Stimulated activated CD4-positive, alpha-beta T cell treated with anti-CD3 and anti-CD28 coated beads, Interleukin-1b, Interleukin-23, amount 100 ng/mL, for 1 hour (primary cell): Measurements from ENCODE around the gene DENND2D.
A peak's percentile ranks its signal among the peaks of the same experiment; 100 is the strongest.

ENCODE experiments used
- DNase-seq, 2 donors: peaks; one replicate each; pipeline ENCODE4 v3.0.0-alpha.2; 2020; ENCODE audit warnings: low read depth in 2 of 2

Gene DENND2D

DNA sequence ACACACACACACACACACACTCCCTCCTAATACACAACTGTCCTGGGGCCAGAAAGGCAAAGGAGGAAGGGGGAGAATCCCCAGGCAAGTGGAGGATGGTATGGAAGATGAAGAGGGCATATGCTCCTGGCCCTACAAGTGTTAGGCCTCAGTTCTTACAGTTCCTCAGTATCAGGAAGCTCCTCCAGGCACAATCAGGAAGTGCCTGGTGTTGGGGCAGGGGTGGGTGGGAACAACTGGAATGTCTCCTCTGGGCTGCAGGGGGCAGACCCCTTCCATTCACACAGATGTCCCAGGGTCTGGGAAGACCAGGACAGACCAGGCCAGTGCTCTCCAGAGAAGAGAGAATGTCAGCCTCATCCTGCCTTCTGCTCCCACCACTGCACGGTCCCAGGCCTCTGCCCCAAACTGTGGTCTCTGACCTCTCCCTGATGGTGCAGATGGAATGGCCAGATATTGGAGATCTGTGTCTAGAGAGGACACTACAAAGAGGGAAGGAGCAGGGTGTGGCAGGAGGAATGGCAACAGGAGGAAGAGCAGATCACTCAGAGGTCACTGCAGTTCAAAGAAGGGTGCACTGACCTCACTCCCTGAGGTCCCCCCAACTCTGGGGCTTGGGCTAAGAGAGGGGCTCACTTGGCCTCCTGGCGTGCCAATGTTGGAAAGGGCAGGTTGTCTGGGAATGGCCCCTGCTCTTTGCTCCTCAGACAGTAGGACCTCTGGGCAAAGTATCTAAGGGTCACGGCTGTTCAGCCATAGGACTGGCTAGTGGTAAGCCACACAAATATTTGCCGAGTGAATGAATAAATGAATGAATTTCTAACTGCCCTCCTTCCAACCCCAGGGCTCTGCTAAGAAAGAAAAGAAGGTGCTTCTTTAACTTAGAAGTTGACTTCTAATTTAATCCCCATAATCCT is 2.5 kb upstream of the DENND2D start:
- DNase-seq, result no peak

DNA sequence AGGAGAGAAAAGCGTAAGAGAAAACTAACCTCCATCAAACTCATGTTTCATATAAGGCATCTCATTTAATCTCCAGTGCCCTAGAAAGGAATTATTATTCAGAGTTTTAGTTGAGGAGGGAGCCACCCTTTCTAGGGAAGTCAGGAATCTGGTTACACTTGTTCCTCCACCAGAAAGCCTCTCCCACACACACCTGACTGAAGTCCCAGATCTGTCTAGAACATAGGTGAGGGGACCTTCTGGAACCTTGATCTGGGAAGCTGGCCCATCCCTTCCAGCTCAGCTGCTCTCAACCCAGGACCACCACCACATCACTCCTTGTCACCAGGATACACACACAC is 1.9 kb upstream of the DENND2D start:
- DNase-seq, result no peak

GRCh38 chr1:111201275-111202090 is 1.0 kb upstream of the DENND2D start:
- DNase-seq, result no peak

GRCh38 chr1:111200802-111201161 is 336 bp upstream of the DENND2D start:
- DNase-seq, result no peak

DNA sequence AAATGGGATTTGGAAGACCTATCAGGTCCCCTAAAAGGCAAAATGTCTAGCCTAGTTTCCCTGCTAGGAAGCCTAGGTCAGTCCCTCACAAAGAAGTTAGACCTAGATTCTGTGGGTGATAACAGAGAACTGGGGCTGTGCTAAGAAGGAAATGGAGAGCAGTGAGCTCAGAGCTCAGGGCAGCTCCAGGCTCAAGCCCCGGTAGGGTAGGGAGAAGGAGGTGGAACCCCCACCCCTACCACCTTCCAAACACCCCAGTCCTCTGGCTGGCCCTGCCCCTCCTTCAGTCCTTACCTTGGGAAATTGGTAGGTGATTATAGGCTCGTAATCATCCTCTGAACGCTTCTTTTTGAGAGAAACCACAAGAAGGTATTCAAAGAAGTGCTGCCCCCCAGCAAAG is 1.1 kb downstream of the DENND2D start:
- no peak for DNase-seq

DNA sequence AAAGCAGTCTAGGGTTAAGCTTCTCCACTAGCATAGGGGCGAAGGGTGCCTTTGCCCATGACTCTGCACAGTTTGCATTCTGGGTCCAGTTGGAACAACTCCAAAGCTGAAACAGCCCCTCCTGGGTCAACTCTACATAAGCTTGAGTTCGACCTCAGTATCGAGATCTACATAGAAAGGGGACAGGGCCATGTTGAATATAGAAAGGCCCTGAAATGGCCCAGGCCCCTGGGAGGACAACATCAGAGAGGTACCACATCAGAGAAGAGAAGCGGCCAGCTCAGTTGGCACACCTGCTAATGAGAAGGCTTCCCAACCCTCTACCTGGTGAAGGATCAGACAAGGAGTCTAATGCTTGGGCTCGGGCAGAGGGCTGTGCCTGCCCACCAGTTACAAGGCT is 1.6 kb downstream of the DENND2D start:
- no peak for DNase-seq

DNA sequence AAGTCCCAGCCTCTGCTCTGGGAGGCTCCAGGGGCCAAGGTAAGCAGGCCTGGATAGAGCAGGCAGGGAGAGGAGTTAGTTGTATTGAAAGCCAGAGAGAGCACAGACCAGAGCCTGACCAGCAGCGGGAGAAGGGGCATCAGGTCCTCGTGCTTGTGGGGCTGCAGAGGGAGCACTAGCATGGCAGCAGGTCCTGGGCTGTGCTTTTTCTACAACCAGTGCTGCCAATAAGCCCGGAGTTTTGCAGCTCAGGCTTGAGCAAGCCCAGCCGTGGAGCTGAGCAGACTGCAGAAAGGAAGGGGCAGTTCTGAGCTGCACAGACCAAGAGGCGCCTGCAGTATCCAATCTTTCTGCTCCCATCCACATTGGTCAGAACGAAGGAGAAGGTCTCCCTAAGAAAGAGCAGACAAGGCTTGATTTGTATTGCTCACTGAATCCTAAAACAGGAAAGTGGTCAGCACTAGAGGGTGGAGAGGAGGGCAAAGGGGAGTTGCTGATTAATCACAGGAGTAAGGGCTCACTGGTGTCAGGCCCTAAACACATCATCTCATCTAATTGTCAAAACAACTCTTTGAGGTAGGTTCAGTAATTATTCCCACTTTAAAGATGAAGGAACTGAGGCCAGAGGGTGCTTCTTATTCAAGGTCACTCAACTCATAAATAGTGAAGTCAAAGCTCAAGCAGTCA is 2.7 kb downstream of the DENND2D start:
- peak in 1 of 2 donors; percentile 51 for DNase-seq

- no peak for DNase-seq
Observed at GRCh38 chr1:111196213-111196612, 4.2 kb downstream of the DENND2D start.

- no peak for DNase-seq
Observed at GRCh38 chr1:111195002-111195684, 5.3 kb downstream of the DENND2D start.

DNA sequence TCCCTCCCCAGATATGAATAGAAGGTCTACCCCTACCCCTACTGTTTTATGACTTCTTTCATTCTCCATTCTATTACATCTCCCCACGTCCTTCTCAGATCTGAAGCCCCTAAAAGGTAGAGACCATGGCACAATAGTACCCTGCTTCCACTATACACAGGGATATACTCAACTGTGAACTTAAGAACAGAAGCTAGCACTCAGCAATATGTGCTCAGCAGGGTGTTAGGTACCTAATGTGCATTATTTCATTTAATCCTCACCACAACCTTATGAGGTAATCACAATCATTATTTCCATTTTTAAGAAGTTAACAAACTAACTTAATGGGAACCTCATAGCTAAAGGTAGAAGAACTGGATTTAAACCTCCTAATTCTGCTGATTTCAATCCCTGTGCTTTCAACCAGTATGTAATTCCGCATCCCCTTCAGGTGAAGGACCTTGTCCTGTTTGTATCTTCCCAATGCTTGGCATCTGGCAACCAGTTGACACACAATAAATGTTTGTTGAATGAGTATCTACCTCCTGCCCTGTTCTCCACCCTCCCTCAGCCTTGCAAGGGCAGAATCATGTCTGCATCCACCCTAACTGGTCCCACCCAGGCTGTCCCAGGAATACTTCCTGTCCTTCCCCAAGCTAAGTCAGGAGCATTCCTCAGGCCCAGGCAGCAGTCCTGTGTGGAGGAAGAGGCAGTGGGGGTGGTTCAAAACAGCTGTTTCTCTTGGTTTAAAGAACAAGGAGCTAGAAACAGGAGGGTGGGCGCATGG is 6.5 kb downstream of the DENND2D start:
- no peak for DNase-seq

GRCh38 chr1:111192658-111193519 is 7.6 kb downstream of the DENND2D start:
- no peak for DNase-seq

GRCh38 chr1:111192074-111192473 is 8.4 kb downstream of the DENND2D start:
- DNase-seq, result no peak

GRCh38 chr1:111191496-111191895 is 8.9 kb downstream of the DENND2D start:
- no peak for DNase-seq

DNA sequence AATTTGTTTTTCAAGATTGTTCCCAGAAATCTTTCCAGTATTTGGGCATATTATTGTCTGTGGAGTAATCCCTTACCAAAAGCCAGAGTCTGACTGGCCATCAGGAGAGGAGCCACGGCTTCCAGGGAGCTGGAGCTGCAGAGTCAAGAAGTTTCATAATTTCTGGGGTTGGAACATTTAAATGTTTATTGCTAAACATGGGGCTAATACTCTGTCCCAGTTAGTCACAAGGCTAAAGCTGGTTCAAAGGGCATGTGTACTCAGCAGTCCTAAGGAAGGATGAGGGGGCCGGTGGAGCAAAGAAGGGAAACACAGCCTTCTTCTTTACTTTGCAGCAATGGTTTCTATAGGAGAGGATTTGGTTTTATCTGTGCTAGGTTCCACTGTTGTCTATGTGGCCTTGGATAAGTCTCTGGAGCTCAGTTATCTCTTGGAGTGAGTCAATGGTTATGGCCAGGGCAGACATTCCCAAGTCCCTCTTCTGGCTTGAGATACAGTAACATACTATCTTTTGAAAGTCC is 9.5 kb downstream of the DENND2D start:
- DNase-seq, result no peak

DNA sequence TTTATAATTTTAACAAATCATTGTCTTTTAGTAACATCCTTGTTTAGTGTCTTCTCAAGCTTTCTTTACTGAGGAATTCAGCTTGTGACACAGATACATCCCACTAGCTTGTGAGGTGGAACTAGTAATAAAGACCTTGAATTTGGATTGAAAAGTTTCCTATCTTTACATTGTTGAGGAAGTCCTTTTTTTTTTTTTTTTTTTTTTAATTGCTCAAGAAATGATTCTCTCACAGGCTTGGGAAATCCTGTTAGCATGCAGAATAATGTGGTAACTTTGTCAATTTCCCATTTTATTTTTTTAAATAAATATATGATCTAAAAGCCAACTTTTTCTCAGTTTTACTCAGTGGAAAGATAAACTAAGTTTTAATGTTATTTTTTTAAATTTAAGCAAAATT is 15.8 kb downstream of the DENND2D start:
- DNase-seq, result no peak

GRCh38 chr1:111183308-111184069 is 17.0 kb downstream of the DENND2D start:
- no peak for DNase-seq

- DNase-seq, result no peak
Observed at GRCh38 chr1:111182052-111182451, 18.4 kb downstream of the DENND2D start.

DNA sequence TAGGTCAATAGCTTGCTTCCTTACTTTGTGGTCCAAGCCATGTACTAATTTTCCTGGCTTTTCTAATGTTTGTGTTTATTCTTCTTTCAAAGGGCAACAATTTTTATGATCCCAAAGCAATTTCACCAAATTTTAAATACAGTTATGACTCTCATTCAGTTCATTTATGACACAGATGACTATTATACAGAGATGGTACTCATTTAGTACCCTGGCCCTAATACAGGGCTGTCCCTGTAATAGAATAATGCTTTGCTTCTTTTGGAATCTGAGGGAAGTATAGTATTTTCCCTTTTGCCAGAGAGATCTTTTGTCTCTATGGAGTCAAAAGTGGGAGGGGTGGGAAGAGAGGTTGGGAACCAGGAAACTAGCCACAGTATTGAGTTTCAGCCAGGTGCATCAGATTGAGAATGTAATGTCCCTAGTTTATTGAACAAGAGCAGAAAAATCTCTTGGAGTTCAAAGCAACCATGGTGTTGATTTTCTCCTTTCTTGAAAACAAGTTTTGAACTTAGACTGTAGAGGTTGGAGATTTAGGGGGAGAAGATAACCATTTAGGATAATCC is 20.4 kb downstream of the DENND2D start:
- no peak for DNase-seq

DNA sequence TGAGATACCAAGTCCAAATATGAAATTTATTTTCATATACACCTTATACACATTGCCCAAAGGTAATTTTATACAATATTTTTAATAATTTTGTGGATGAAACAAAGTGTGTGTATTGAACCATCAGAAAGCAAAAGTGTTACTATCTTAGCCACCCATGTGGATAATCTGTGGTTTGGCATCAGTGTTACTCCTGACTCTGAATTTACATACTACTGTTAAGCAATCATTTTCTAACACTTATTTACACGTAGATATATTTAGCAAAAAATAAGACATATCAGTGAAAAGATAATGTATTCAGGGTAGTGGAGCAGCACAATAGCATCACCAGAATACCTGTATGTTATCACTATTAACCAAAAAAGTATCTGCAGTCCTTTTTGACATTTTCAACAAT is 23.8 kb downstream of the DENND2D start:
- no peak for DNase-seq
